ENCODE results near the gene R3HDML. TPM values are rescaled to one million over a fixed set of nuclear protein-coding genes. Genes with fewer than 3 reads are reported as not detected.

The R3HDML gene
- total and polyA plus RNA-seq, 2 donors (not counting 1 experiment from before 2014, with no cell fraction given) = not detected

GRCh38 chr20:44382641-44383040, 45.8 kb downstream of the R3HDML start:
- Histone ChIP-seq H3K79me2 (ENCODE audit: control insufficient read depth, insufficient read depth, low read length) (no peaks in the 10 kb centered on the region), H3K27ac (ENCODE audit: low read length in 2 of 2) (no peak overlapping the region), H3K27me3 (replicated peaks in 1 of 4; ENCODE audit: control extremely low read depth in 1 of 4, control insufficient read depth in 3 of 4, insufficient read depth in 4 of 4, low read length in 3 of 4) (peaks cover 0 to 2% (median 0%) of the 10 kb centered on the region in 4 experiments), H3K4me3 (ENCODE audit: control extremely low read depth in 1 of 5, extremely low read depth in 1 of 5, insufficient read depth in 1 of 5, low read depth in 2 of 5, low read length in 4 of 5) (no peak overlapping the region), H3K4me2 (replicated peaks; ENCODE audit: low read depth, low read length, poor library complexity, severe bottlenecking) (no peak overlapping the region), H3K4me1 (ENCODE audit: control insufficient read depth in 2 of 2, insufficient read depth in 2 of 2, low read length in 2 of 2) (no peaks in the 10 kb centered on the region), H3K9ac (ENCODE audit: low read length) (no peak overlapping the region), H4K20me1 (ENCODE audit: control insufficient read depth, insufficient read depth, low read length, poor library complexity, severe bottlenecking) (no peaks in the 10 kb centered on the region), H3K9me3 (ENCODE audit: control extremely low read depth in 1 of 3, control insufficient read depth in 2 of 3, insufficient read depth in 1 of 3, low read length in 2 of 3) (no peaks in the 10 kb centered on the region), H3K36me3 (replicated peaks in 1 of 2; ENCODE audit: control extremely low read depth in 1 of 2, control insufficient read depth in 1 of 2, extremely low read depth in 1 of 2, insufficient read depth in 2 of 2, low read length in 1 of 2) (no peaks in the 10 kb centered on the region), H2AFZ (ENCODE audit: insufficient read depth, low read depth, low read length, poor library complexity, severe bottlenecking) (no peak overlapping the region)
- ChIA-PET CTCF (interaction anchor here (1.0 to 3.1 kb wide), 4 partner anchors 12 to 484 kb away, joined by 3 to 15 read pairs (median 13); no protein-coding TSS in a partner anchor), POLR2A (no interaction called here)
- H3K27ac Mint-ChIP-seq = no peak overlapping the region
- WGBS (ENCODE audit: insufficient coverage) = no CpG with 5 or more reads among the region's 2 CpGs
- no peak for DNase-seq
- intact Hi-C loops (cut with micrococcal nuclease) = loop anchor here (10.0 kb wide), 1 partner anchor 192 kb away; no protein-coding TSS in a partner anchor
- peaks cover 26% of the 10 kb centered on the region for H3K27me3 Mint-ChIP-seq
- H3K4me1 Mint-ChIP-seq = peaks cover under 1% of the 10 kb centered on the region
- H3K4me3 Mint-ChIP-seq = no peak overlapping the region
- no peak for ATAC-seq (ENCODE audit: low read depth)
- no peak for TF ChIP-seq EZH2 (IDR thresholded peaks at IDR 0.05; ENCODE audit: borderline replicate concordance, insufficient read depth, low read depth, low read length, poor library complexity, severe bottlenecking)
- TF ChIP-seq, protein P1, sequence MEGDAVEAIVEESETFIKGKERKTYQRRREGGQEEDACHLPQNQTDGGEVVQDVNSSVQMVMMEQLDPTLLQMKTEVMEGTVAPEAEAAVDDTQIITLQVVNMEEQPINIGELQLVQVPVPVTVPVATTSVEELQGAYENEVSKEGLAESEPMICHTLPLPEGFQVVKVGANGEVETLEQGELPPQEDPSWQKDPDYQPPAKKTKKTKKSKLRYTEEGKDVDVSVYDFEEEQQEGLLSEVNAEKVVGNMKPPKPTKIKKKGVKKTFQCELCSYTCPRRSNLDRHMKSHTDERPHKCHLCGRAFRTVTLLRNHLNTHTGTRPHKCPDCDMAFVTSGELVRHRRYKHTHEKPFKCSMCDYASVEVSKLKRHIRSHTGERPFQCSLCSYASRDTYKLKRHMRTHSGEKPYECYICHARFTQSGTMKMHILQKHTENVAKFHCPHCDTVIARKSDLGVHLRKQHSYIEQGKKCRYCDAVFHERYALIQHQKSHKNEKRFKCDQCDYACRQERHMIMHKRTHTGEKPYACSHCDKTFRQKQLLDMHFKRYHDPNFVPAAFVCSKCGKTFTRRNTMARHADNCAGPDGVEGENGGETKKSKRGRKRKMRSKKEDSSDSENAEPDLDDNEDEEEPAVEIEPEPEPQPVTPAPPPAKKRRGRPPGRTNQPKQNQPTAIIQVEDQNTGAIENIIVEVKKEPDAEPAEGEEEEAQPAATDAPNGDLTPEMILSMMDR (IDR thresholded peaks at IDR 0.05) = no peak
- H3K9me3 Mint-ChIP-seq (ENCODE audit: insufficient read depth) = no peaks in the 10 kb centered on the region

GRCh38 chr20:44384423-44385027, 47.7 kb downstream of the R3HDML start:
- peak; percentile 77 for DNase-seq
- Mint-ChIP-seq H3K27ac (no peak overlapping the region), H3K27me3 (peaks cover 36% of the 10 kb centered on the region), H3K4me3 (no peak overlapping the region), H3K9me3 (ENCODE audit: insufficient read depth) (no peaks in the 10 kb centered on the region), H3K4me1 (peaks cover 5% of the 10 kb centered on the region)
- peaks cover 0 to 8% (median 4%) of the 10 kb centered on the region in 4 experiments for H3K27me3 ChIP-seq (replicated peaks in 1 of 4; ENCODE audit: control extremely low read depth in 1 of 4, control insufficient read depth in 3 of 4, insufficient read depth in 4 of 4, low read length in 3 of 4)
- H3K79me2 ChIP-seq (ENCODE audit: control insufficient read depth, insufficient read depth, low read length) = no peaks in the 10 kb centered on the region
- TF ChIP-seq, protein P1 (IDR thresholded peaks at IDR 0.05) = peak; percentile 95
- TF ChIP-seq EZH2 (IDR thresholded peaks at IDR 0.05; ENCODE audit: borderline replicate concordance, insufficient read depth, low read depth, low read length, poor library complexity, severe bottlenecking) = no peak
- H3K4me2 ChIP-seq (replicated peaks; ENCODE audit: low read depth, low read length, poor library complexity, severe bottlenecking) = no peak overlapping the region
- peak; percentile 73 for ATAC-seq (ENCODE audit: low read depth)
- WGBS (ENCODE audit: insufficient coverage) = 0% methylated on average over 6 of the region's 9 CpGs
- peaks cover 3 to 9% of the 10 kb centered on the region in 2 donors for H3K4me1 ChIP-seq (ENCODE audit: control insufficient read depth in 2 of 2, insufficient read depth in 2 of 2, low read length in 2 of 2)
- CTCF ChIA-PET = interaction anchor here (0.6 to 3.1 kb wide), 25 partner anchors 9 to 1052 kb away, joined by 3 to 20 read pairs (median 4); partner anchors contain the start of gene TTPAL
- no peaks in the 10 kb centered on the region for H3K9me3 ChIP-seq (ENCODE audit: control extremely low read depth in 1 of 3, control insufficient read depth in 2 of 3, insufficient read depth in 1 of 3, low read length in 2 of 3)
- H3K4me3 ChIP-seq (ENCODE audit: control extremely low read depth in 1 of 5, extremely low read depth in 1 of 5, insufficient read depth in 1 of 5, low read depth in 2 of 5, low read length in 4 of 5) = no peak overlapping the region
- POLR2A ChIA-PET = no interaction called here
- no peak overlapping the region for H3K9ac ChIP-seq (ENCODE audit: low read length)
- H2AFZ ChIP-seq (ENCODE audit: insufficient read depth, low read depth, low read length, poor library complexity, severe bottlenecking) = no peak overlapping the region
- H3K36me3 ChIP-seq (replicated peaks in 1 of 2; ENCODE audit: control extremely low read depth in 1 of 2, control insufficient read depth in 1 of 2, extremely low read depth in 1 of 2, insufficient read depth in 2 of 2, low read length in 1 of 2) = no peaks in the 10 kb centered on the region
- intact Hi-C loops (cut with micrococcal nuclease) = loop anchor here (1.0 to 10.0 kb wide), 3 partner anchors 190 to 483 kb away; no protein-coding TSS in a partner anchor
- no peaks in the 10 kb centered on the region for H4K20me1 ChIP-seq (ENCODE audit: control insufficient read depth, insufficient read depth, low read length, poor library complexity, severe bottlenecking)
- H3K27ac ChIP-seq (ENCODE audit: low read length in 2 of 2) = no peak overlapping the region

Data from B cell (primary cell).